ENCODE measurements around the gene CCNA1. TPM values are rescaled to one million over a fixed set of nuclear protein-coding genes. Genes with fewer than 3 reads are reported as not detected.

The CCNA1 gene
- total RNA-seq, 2 donors from 2014 or later: not detected

GRCh38 chr13:36454987-36455386 lies 22.7 kb downstream of the CCNA1 start:
- no peak overlapping the region for H3K4me3 ChIP-seq
- H3K4me1 ChIP-seq: no peaks in the 10 kb centered on the region
- no peaks in the 10 kb centered on the region for H3K36me3 ChIP-seq
- H3K9me3 ChIP-seq: no peaks in the 10 kb centered on the region
- TF ChIP-seq, protein P1, sequence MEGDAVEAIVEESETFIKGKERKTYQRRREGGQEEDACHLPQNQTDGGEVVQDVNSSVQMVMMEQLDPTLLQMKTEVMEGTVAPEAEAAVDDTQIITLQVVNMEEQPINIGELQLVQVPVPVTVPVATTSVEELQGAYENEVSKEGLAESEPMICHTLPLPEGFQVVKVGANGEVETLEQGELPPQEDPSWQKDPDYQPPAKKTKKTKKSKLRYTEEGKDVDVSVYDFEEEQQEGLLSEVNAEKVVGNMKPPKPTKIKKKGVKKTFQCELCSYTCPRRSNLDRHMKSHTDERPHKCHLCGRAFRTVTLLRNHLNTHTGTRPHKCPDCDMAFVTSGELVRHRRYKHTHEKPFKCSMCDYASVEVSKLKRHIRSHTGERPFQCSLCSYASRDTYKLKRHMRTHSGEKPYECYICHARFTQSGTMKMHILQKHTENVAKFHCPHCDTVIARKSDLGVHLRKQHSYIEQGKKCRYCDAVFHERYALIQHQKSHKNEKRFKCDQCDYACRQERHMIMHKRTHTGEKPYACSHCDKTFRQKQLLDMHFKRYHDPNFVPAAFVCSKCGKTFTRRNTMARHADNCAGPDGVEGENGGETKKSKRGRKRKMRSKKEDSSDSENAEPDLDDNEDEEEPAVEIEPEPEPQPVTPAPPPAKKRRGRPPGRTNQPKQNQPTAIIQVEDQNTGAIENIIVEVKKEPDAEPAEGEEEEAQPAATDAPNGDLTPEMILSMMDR (IDR thresholded peaks at IDR 0.05): no peak
- no peak overlapping the region for H3K27ac ChIP-seq
- H3K27me3 ChIP-seq: no peaks in the 10 kb centered on the region
- DNase-seq (ENCODE audit: low spot score): no peak

GRCh38 chr13:36456577-36456976 lies 24.3 kb downstream of the CCNA1 start:
- Histone ChIP-seq H3K4me3 (no peak overlapping the region), H3K9me3 (no peaks in the 10 kb centered on the region), H3K4me1 (no peaks in the 10 kb centered on the region), H3K27me3 (no peaks in the 10 kb centered on the region), H3K36me3 (no peaks in the 10 kb centered on the region), H3K27ac (no peak overlapping the region)
- DNase-seq (ENCODE audit: low spot score): no peak
- TF ChIP-seq, protein P1 (IDR thresholded peaks at IDR 0.05): no peak

- Histone ChIP-seq H3K9me3 (no peaks in the 10 kb centered on the region), H3K36me3 (no peaks in the 10 kb centered on the region), H3K4me1 (no peaks in the 10 kb centered on the region), H3K27me3 (no peaks in the 10 kb centered on the region), H3K4me3 (no peak overlapping the region), H3K27ac (no peak overlapping the region)
- DNase-seq (ENCODE audit: low spot score): no peak
- TF ChIP-seq, protein P1 (IDR thresholded peaks at IDR 0.05): no peak
These were observed 29.2 kb downstream of the CCNA1 start for GRCh38 chr13:36461506-36461905.

DNA sequence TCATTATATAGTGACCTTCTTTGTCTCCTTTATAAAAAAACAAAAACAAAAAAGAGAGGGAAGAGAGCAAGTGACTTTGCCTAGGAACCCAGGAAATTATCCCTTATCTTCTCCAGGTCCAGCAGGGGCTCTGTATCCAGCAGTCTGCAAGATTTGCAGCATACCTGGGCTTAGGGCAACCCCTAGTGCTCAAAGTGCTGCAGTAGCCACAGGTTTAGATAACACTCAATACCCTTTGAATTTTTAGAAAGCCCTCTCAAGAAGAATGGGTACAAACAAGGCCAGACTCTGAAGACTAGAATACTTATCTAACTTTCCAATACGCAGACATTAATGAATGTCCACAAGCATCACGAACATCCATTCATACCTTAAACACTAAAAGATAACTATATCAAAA lies 43.2 kb downstream of the CCNA1 start:
- Histone ChIP-seq H3K4me1 (no peaks in the 10 kb centered on the region), H3K4me3 (no peak overlapping the region), H3K36me3 (no peaks in the 10 kb centered on the region), H3K9me3 (peaks cover 0 to 7% of the 10 kb centered on the region in 2 donors), H3K27ac (no peak overlapping the region), H3K27me3 (no peaks in the 10 kb centered on the region)
- no peak for DNase-seq (ENCODE audit: low spot score)
- TF ChIP-seq, protein P1 (IDR thresholded peaks at IDR 0.05): no peak

GRCh38 chr13:36476661-36477060 lies 44.4 kb downstream of the CCNA1 start:
- DNase-seq (ENCODE audit: low spot score): no peak
- TF ChIP-seq, protein P1 (IDR thresholded peaks at IDR 0.05): no peak
- no peaks in the 10 kb centered on the region for H3K27me3 ChIP-seq
- H3K9me3 ChIP-seq: peaks cover 0 to 7% of the 10 kb centered on the region in 2 donors
- no peaks in the 10 kb centered on the region for H3K4me1 ChIP-seq
- no peak overlapping the region for H3K27ac ChIP-seq
- no peak overlapping the region for H3K4me3 ChIP-seq
- H3K36me3 ChIP-seq: no peaks in the 10 kb centered on the region

GRCh38 chr13:36480726-36481427 lies 48.6 kb downstream of the CCNA1 start:
- TF ChIP-seq, protein P1 (IDR thresholded peaks at IDR 0.05): no peak
- DNase-seq (ENCODE audit: low spot score): no peak
- H3K27me3 ChIP-seq: no peaks in the 10 kb centered on the region
- H3K27ac ChIP-seq: no peak overlapping the region
- H3K9me3 ChIP-seq: peaks cover 0 to 7% of the 10 kb centered on the region in 2 donors
- H3K4me3 ChIP-seq: no peak overlapping the region
- no peaks in the 10 kb centered on the region for H3K4me1 ChIP-seq
- no peaks in the 10 kb centered on the region for H3K36me3 ChIP-seq
